GM18498 (cell line): ENCODE measurements around the gene PPP1R10.
"Not testable (repeated sequence)": the region's sequence is repeated elsewhere in the genome, so short reads cannot be mapped to it uniquely, and the experiment has no call there.

Source experiments
- ATAC-seq: cut with Tn5 transposase; IDR thresholded peaks from one replicate; pipeline ENCODE4 v1.9.1; 2021; ENCODE audit warnings: mild to moderate bottlenecking, moderate library complexity; ENCODE audit not compliant: unreplicated experiment

The PPP1R10 gene

GRCh38 chr6:30616811-30617564 is at the start of gene PPP1R10:
TSS of gene PPP1R10 (minus strand) at chr6:30617243. CDS start at chr6:30609944, 7,299 bp downstream.
- ATAC-seq, result peak; percentile 82

DNA sequence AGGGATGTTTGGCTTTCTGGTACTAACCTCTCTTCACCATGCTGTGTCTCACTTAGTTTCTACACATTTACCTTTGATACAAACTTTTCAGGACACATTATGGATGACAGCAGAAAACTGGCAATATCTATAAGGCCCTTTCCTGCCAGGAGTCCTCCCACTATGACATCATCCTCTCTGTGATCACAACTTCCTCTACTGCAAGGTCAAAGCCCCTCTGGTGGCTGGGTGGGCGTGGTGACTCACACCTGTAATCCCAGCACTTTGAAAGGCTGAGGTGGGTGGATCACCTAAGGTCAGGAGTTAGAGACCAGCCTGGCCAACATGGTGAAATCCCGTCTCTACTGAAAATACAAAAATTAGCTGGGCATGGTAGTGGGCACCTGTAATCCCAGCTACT is 49.3 kb upstream of the PPP1R10 start:
- not testable (repeated sequence) for ATAC-seq

DNA sequence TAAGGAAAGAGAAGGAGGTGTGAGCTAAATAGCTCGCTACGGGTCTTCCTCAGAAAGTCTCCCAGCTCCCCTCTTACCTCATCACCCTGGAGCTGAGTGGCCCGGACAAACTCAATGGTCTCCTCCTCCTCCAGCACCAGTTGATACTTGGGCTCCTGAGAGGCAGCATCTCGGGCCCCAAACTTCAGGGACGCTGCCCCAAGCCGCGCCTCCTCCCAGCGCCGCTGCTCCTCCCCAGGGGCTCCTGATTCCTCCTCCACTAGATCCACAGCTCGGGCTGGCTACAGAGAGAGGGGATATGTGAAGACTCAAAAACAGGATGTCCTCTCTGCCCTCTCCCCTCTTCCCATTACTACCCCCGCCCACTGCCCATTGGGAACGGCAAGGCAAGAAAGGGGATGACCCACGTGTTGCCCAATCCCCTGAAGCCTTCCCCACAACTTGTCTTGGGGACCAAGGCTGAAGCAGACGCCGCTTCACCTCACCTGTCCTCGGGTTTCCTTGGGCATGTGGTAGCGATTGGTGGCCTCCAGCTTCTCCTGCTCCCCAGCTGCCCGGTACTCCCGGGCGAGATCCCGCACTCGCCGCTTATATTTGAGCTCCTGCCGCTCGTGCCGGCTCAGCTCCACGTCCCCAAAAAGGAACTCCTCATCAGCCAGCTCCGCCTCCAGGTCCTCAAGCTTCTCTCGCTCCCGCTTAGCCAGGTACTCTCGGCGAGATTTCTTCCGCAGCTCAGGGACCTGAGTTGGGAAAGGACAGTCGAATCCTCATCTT is 48.1 kb upstream of the PPP1R10 start:
- no peak for ATAC-seq

GRCh38 chr6:30657922-30658321 is 40.9 kb upstream of the PPP1R10 start:
- not testable (repeated sequence) for ATAC-seq

DNA sequence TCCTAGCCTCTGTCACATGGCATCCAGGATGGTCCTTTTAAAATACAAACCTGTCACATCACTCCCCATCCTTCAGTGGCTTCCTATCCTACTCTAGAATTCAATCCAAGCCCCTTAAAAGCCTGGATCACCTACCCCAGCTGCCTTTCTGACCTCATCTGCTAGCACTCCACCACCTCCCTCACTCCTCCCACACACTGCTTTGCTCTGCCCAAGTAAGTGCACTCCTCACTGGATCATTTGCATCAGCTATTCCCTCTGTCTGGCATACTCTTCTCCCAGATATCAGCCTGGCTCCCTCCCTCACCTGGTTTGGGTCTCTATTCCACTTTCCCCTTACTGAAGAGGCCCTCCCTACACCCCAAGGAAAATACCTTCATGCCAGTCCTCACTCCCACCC is 40.4 kb upstream of the PPP1R10 start:
- no peak for ATAC-seq

DNA sequence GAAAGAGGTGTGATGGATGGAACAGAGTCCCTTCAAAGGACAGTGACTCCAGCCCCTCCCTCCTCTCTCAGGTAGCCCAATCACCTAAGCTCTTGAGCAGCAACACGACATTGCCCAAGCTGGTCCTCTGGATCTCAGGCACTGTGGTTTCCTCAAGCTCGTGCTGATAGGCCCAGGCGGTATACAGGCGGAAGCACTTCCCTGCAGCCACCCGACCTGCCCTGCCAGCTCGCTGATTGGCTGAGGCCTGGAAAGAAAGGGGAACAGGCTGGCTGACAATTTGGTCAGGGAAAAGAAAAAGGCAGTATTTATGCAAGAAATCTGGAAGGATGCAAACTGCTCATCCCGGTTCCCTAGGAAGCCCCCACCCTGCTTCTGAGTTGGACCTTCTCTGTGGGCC is 39.5 kb upstream of the PPP1R10 start:
- ATAC-seq, result no peak

DNA sequence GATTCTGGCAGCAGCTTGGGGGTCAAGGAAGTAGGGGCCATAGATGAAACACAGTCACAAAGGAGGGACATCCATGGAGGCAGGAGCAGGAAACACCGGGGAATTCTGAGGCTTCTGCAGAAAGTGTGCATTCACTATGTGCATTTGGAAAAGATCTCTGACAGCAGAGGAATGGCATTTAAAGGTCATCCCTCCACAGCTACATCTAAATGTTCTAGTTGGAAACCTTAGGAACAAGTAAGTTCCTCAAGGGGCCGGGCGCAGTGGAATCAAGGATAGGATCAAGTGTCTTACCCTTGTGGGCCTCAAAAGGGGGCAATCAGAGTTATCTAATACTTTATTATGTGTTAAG is 38.7 kb upstream of the PPP1R10 start:
- ATAC-seq, result no peak

- ATAC-seq, result no peak
Measured at GRCh38 chr6:30654798-30655742, 38.0 kb upstream of the PPP1R10 start.

- ATAC-seq, result no peak
Measured at GRCh38 chr6:30651143-30651542, 34.1 kb upstream of the PPP1R10 start.

DNA sequence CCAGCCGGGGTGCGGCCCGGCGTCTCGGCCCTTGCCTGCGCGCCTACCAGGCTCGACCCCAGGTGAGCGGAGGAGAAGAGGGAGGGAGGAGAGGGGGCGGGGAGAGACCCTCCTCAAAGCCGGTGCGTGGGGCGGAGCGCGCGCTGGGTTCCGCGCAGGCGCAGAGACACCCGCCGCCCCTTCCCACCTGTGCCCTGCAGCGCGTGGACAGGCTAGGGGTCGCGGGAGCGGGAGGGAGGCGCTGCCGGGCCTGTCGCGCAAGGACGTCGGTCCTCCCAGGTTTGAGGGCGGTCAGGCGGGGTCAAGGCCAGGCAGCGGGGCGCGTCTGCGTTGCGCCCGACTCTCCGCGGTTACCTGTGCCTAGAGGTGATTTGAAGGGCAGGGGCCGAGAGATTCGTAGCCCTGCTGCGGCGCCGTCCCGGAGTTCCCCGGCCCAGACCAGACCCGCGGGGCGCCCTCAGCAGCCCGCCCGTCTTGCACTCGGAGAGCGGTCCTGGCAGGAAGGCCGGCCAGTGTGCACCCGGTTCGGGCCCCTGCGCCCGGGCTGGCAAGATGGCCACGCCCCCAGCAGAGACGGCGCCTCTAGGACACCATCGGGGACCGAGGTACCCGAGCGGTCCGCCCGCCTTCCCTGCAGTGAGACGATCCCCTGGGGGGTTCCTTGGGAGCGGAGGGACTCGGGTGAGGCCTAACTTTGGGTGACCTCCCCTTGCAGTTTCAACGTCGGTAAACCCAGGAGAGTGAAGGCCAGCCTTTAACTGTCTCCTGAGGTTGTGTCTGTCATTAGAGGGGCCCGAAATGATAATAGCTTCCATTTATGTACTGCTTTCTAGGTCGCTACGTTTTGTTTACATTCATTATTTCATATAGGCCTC is 30.4 kb upstream of the PPP1R10 start:
- peak; percentile 73 for ATAC-seq

DNA sequence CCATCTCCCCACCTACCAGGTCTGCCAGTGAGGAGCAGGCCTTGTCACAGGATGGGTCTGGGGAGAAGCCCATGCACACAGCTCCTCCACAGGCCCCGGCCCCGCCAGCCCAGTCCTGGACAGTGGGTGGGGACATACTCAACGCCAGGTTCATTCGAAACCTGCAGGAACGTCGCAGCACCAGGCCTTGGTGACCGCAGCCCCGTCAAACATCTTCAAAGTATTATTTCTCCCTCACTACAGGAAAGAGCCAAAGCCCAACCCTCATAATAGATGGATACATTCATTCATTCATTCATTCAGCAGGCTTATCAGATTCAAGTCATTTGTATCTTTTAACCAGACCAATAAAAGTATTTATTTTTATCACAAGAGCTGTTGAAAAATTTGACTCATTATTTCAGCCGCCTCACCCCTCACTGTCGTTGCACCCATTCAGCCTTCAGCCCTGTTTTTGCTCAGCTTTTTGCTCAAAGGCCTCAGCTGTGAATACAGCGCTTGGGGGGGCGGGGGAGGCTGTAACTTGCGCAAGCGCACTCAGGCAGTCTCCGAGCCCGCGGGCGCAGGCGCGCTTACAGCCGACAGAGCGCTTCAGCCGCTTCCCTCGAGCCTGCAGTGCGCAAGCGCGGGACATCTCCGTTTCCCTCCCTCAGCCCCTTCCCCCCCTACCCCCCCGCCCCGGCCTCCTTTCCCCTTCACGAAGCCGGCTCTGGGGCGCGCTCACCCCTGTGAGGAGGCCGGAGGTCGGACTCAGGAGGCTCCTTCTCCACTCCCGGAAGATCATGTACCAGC is 29.6 kb upstream of the PPP1R10 start, which contains the start of gene C6orf136:
Gene C6orf136, plus strand, starts transcription at position 684 of the 792 bp plus-strand sequence. Its CDS starts 99 bp downstream, at position 783.
- peak; percentile 59 for ATAC-seq

DNA sequence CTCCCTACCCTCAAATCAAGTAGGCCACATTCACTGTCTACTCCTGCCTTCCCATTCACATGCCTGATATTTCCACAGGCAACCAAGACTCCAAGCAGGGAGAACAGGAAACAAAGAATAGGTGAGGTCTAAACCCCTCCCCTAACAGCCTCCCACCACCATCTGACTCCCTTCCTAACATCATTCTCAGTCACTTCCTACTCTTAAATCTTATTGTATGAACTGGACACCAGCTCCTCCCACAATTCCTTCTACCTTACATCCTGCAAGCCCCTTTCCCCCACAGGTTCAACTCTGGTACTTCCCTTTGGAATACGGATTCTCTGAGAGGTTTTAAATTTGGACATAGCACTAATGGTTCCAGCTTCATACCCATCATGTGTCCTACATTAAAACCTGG is 28.9 kb upstream of the PPP1R10 start:
- no peak for ATAC-seq

DNA sequence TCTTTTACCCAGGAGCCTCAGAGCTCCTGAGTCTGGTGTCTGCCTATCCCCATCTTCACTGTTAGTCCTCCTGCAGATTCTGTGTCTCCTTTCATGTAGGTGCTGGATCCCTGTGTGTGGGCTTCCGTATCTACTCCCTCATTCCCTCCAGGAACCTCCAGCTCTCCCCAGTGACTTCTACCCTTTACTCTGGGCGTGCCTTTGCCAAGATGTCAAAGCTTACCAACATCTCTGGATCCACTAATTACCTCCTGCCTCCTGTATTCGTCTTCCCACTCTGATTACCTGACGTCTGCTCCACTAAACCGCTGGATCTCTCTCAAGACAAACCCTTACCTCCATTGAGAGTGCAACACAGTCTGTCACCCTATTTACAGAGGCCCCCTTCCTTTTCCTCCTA is 27.7 kb upstream of the PPP1R10 start:
- no peak for ATAC-seq

DNA sequence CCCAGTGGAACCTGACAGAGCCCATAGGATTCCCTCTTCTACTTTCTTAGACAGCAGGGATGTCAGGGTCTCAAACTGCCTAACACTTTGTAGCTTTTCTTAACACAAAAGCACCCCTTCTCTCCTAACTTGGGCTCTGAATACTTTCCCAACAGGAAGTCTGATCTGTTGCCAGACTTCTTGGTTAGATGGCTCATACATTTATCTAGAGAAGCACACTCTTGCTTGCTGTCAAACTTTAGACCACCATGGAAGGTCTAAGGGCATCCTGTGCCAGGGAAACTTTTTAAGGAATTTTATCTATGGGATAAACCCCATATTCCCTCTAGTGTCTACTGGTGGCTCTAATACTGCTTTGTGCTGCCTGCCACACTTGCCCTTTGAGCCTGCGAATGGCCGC is 26.6 kb upstream of the PPP1R10 start:
- no peak for ATAC-seq

GRCh38 chr6:30641048-30641447 is 24.0 kb upstream of the PPP1R10 start:
- no peak for ATAC-seq

GRCh38 chr6:30640481-30640880 is 23.4 kb upstream of the PPP1R10 start:
- no peak for ATAC-seq

DNA sequence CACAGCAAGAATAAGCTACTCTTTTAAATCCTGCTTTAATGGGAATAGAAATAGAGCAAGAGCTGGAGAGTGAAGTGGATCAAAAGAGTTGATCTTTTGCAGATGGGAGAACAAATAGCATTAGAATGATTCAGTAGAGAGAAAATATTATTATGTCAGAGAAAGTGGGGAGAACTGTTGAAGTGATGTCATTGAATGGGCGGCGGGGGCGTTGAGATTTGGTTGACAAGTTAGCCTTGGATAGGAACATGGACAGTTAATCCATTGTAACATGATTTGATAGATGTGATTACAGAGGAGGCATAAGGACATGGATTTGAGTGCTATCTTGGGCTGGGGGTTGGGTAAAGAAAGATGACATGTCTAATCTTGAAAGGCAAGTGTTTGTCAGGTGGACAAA is 18.8 kb upstream of the PPP1R10 start:
- ATAC-seq, result no peak

DNA sequence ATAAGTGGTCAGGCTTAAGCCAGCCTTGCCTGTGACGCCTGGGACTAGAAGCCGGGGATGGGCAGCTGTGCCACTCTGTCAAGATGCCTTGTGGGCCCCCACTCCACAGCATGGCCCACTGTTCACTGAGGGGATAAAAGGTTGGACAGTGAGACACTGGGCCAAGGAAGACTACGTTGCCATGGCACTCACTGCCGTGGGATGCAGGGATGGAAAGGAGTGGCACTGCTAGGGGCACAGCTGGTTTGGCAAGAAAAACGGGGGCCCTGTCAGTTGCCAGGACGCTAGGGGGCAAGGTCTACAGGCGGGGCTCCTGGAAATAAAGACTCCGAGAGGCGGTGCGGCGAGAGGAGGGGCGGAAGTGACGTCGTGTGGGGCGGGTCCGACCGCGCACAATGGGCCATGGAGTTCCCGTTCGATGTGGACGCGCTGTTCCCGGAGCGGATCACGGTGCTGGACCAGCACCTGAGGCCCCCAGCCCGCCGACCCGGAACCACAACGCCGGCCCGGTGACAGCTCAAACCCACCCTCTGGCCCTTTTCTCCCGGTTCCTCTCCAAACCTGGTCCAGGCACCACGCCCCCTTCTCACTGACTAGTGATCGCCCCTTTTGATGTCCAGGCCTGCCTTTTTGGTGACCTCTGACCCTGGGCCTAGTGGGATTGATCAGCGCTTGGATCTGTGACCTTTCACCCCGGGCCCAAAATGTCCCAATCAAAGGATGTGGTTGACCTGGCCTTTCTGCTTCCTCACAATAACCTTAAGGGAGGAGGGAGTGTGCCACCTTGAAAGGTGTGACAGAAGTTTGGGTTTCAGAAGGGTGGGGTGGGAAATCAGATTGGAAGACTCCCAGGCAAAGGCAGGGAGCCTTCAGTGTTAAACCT is 9.7 kb upstream of the PPP1R10 start, which contains the start of gene ATAT1:
Gene ATAT1, plus strand, starts transcription at position 391 of the 883 bp plus-strand sequence.
- ATAC-seq, result peak; percentile 84
